GM12891 (cell line): ENCODE results near the gene SEMA4D.

Source experiments
- POLR2A ChIP-seq: IDR thresholded peaks from 2 replicates; pipeline ENCODE4 v1.6.1; 2011; ENCODE audit warnings: low read depth, low read length, control low read depth
- POLR2AphosphoS5 ChIP-seq: IDR thresholded peaks from 2 replicates; pipeline ENCODE4 v1.6.1; 2011; ENCODE audit warnings: low read depth, low read length, control low read depth
- SPI1 ChIP-seq: IDR thresholded peaks from 2 replicates; pipeline ENCODE4 v1.6.1; 2011; ENCODE audit warnings: low read depth, low read length, control low read depth
- TAF1 ChIP-seq: IDR thresholded peaks from 2 replicates; pipeline ENCODE4 v1.6.1; 2011; ENCODE audit warnings: low read depth, low read length, control low read depth

- TF ChIP-seq SPI1 (peak; percentile 66), POLR2A (no peak), POLR2AphosphoS5 (no peak), TAF1 (no peak)
These were observed 38.2 kb upstream of the SEMA4D start for GRCh38 chr9:89536145-89536574.
